ENCODE measurements around the gene SOX5. TPM values are rescaled to one million over a fixed set of nuclear protein-coding genes. Genes with fewer than 3 reads are reported as not detected.
"Not testable (repeated sequence)": the region's sequence is repeated elsewhere in the genome, so short reads cannot be mapped to it uniquely, and the experiment has no call there.

Gene SOX5
- total and polyA plus RNA-seq, 2 experiments from 2014 or later, result 14.8 to 26.4 TPM

DNA sequence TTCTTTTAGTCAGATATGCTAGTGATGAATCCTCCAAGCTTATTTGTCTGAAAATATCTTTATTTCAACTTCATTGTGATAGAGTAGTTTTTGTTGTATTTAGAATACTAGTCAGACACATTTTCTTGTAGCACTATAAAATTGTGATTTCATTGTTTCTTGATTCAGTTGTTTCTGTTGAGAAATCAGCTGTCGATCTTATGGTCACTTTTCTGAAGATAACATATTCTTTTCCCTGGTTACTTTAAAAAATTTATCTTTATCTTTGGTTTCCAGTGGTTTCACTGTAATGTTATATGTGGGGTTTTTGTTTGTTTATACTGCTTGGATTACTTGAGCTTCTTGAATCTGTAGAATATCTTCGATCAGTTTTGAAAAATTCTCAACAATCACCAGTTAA, 426.1 kb downstream of the SOX5 start:
- 96% methylated on average over 2 of the region's 2 CpGs for WGBS (ENCODE audit: low lambda C conversion rate, missing lambda C conversion rate)
- DNase-seq (ENCODE audit: low spot score), result no peak
- no peaks in the 10 kb centered on the region for H3K9me2 ChIP-seq (replicated peaks; ENCODE audit: insufficient read depth)
- no peak overlapping the region for H2AFZ ChIP-seq
- no peaks in the 10 kb centered on the region for H3K4me1 ChIP-seq (ENCODE audit: insufficient read depth)
- no peaks in the 10 kb centered on the region for H3K79me2 ChIP-seq
- no peak overlapping the region for H3K4me2 ChIP-seq
- H3K9me3 ChIP-seq (ENCODE audit: low read depth), result peaks cover 5% of the 10 kb centered on the region
- no peaks in the 10 kb centered on the region for H3K36me3 ChIP-seq (replicated peaks; ENCODE audit: insufficient read depth, low read depth)
- TF ChIP-seq, protein P1, sequence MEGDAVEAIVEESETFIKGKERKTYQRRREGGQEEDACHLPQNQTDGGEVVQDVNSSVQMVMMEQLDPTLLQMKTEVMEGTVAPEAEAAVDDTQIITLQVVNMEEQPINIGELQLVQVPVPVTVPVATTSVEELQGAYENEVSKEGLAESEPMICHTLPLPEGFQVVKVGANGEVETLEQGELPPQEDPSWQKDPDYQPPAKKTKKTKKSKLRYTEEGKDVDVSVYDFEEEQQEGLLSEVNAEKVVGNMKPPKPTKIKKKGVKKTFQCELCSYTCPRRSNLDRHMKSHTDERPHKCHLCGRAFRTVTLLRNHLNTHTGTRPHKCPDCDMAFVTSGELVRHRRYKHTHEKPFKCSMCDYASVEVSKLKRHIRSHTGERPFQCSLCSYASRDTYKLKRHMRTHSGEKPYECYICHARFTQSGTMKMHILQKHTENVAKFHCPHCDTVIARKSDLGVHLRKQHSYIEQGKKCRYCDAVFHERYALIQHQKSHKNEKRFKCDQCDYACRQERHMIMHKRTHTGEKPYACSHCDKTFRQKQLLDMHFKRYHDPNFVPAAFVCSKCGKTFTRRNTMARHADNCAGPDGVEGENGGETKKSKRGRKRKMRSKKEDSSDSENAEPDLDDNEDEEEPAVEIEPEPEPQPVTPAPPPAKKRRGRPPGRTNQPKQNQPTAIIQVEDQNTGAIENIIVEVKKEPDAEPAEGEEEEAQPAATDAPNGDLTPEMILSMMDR (IDR thresholded peaks at IDR 0.05; ENCODE audit: poor library complexity), result no peak
- no peak for TF ChIP-seq EZH2 (IDR thresholded peaks at IDR 0.05; ENCODE audit: borderline replicate concordance)
- TF ChIP-seq EZH2phosphoT487 (IDR thresholded peaks at IDR 0.05; ENCODE audit: low read depth, severe bottlenecking, unreplicated experiment), result no peak
- H3K4me3 ChIP-seq, result no peak overlapping the region
- no peaks in the 10 kb centered on the region for H4K20me1 ChIP-seq (ENCODE audit: insufficient read depth, poor library complexity, severe bottlenecking)
- H3K27me3 ChIP-seq, result no peaks in the 10 kb centered on the region
- no peak overlapping the region for H3K27ac ChIP-seq

DNA sequence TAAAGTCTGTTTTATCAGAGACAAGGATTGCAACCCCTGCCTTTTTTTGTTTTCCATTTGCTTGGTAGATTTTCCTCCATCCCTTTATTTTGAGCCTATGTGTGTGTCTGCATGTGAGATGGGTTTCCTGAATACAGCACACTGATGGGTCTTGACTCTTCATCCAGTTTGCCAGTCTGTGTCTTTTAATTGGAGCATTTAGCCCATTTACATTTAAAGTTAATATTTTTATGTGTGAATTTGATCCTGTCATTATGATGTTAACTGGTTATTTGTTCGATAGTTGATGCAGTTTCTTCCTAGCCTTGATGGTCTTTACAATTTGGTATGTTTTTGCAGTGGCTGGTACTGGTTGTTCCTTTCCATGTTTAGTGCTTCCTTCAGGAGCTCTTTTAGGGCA, 430.0 kb downstream of the SOX5 start:
- not testable (repeated sequence) for H3K4me2 ChIP-seq; H3K27me3 ChIP-seq; H2AFZ ChIP-seq; H3K36me3 ChIP-seq (replicated peaks; ENCODE audit: insufficient read depth, low read depth); DNase-seq (ENCODE audit: low spot score); H3K79me2 ChIP-seq; H3K4me3 ChIP-seq; H4K20me1 ChIP-seq (ENCODE audit: insufficient read depth, poor library complexity, severe bottlenecking); H3K4me1 ChIP-seq (ENCODE audit: insufficient read depth); H3K9me2 ChIP-seq (replicated peaks; ENCODE audit: insufficient read depth); H3K27ac ChIP-seq; H3K9me3 ChIP-seq (ENCODE audit: low read depth)
- WGBS (ENCODE audit: low lambda C conversion rate, missing lambda C conversion rate), result 79% methylated on average over 1 of the region's 1 CpG

DNA sequence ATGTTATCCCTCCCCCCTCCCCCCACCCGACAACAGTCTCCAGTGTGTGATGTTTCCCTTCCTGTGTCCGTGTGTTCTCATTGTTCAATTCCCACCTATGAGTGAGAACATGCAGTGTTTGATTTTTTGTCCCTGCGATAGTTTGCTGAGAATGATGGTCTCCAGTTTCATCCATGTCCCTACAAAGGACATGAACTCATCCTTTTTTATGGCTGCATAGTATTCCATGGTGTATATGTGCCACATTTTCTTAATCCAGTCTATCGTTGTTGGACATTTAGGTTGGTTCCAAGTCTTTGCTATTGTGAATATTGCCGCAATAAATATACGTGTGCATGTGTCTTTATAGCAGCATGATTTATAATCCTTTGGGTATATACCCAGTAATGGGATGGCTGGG, 433.7 kb downstream of the SOX5 start:
- H3K9me3 ChIP-seq (ENCODE audit: low read depth); H3K79me2 ChIP-seq; H4K20me1 ChIP-seq (ENCODE audit: insufficient read depth, poor library complexity, severe bottlenecking); H3K9me2 ChIP-seq (replicated peaks; ENCODE audit: insufficient read depth); H3K27ac ChIP-seq; H3K36me3 ChIP-seq (replicated peaks; ENCODE audit: insufficient read depth, low read depth); DNase-seq (ENCODE audit: low spot score); H3K27me3 ChIP-seq; H3K4me3 ChIP-seq; H2AFZ ChIP-seq; H3K4me2 ChIP-seq; H3K4me1 ChIP-seq (ENCODE audit: insufficient read depth): not testable (repeated sequence)
- WGBS (ENCODE audit: low lambda C conversion rate, missing lambda C conversion rate), result 80% methylated on average over 6 of the region's 6 CpGs

DNA sequence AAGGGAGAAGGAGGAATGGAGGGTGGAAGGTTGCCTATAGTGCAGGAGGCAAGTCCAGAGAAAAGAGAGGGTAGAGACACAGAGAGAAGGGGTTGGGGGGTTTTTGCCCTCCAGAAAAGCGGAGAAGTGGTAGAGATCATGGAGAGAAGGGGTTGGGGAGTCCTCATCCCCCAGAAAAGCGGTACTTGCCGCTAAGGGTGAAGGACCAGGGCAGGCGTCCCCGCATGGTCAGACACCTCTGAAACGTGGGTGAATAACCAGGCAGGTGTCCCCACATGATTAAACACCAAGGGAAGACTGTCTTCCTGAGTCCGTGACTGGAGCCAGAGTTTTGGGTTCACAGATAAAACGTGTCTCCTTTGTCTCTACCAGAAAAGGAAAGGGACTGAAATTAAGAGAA, 439.0 kb downstream of the SOX5 start:
- no peak for TF ChIP-seq EZH2 (IDR thresholded peaks at IDR 0.05; ENCODE audit: borderline replicate concordance)
- TF ChIP-seq EZH2phosphoT487 (IDR thresholded peaks at IDR 0.05; ENCODE audit: low read depth, severe bottlenecking, unreplicated experiment), result no peak
- TF ChIP-seq, protein P1 (IDR thresholded peaks at IDR 0.05; ENCODE audit: poor library complexity), result no peak
- no peak overlapping the region for H3K4me3 ChIP-seq
- no peaks in the 10 kb centered on the region for H3K27me3 ChIP-seq
- no peak for DNase-seq (ENCODE audit: low spot score)
- no peak overlapping the region for H2AFZ ChIP-seq
- WGBS (ENCODE audit: low lambda C conversion rate, missing lambda C conversion rate), result 89% methylated on average over 8 of the region's 8 CpGs
- H3K79me2 ChIP-seq, result no peaks in the 10 kb centered on the region
- H3K9me3 ChIP-seq (ENCODE audit: low read depth), result no peaks in the 10 kb centered on the region
- H3K4me2 ChIP-seq, result no peak overlapping the region
- no peaks in the 10 kb centered on the region for H4K20me1 ChIP-seq (ENCODE audit: insufficient read depth, poor library complexity, severe bottlenecking)
- no peak overlapping the region for H3K27ac ChIP-seq
- H3K9me2 ChIP-seq (replicated peaks; ENCODE audit: insufficient read depth), result no peaks in the 10 kb centered on the region
- H3K36me3 ChIP-seq (replicated peaks; ENCODE audit: insufficient read depth, low read depth), result no peaks in the 10 kb centered on the region
- H3K4me1 ChIP-seq (ENCODE audit: insufficient read depth), result no peaks in the 10 kb centered on the region

DNA sequence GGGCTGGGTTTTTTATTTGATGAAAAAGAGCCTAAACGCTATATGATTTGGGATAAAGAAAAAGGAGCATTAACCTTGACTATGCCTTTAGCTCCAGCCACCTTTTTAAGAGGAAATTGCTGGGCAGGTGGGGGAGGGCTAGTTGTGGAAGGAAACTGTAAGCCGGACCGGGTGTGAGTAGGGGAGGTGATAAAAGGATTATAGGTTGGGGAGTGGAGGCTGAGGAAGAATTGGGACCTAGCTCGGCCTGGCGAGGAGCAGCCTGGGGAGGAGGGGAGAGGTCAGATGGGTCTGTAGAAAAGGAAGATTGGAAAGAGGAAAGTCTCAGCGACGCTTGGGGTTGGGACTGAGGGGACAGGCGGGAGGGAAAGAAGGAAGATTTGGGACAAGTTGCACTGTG, 439.6 kb downstream of the SOX5 start:
- not testable (repeated sequence) for H3K27me3 ChIP-seq; H3K79me2 ChIP-seq; H3K9me2 ChIP-seq (replicated peaks; ENCODE audit: insufficient read depth); DNase-seq (ENCODE audit: low spot score); H3K4me1 ChIP-seq (ENCODE audit: insufficient read depth); H4K20me1 ChIP-seq (ENCODE audit: insufficient read depth, poor library complexity, severe bottlenecking); H3K4me2 ChIP-seq; H3K27ac ChIP-seq; H2AFZ ChIP-seq; H3K4me3 ChIP-seq; H3K9me3 ChIP-seq (ENCODE audit: low read depth); H3K36me3 ChIP-seq (replicated peaks; ENCODE audit: insufficient read depth, low read depth)
- WGBS (ENCODE audit: low lambda C conversion rate, missing lambda C conversion rate), result 72% methylated on average over 8 of the region's 8 CpGs

DNA sequence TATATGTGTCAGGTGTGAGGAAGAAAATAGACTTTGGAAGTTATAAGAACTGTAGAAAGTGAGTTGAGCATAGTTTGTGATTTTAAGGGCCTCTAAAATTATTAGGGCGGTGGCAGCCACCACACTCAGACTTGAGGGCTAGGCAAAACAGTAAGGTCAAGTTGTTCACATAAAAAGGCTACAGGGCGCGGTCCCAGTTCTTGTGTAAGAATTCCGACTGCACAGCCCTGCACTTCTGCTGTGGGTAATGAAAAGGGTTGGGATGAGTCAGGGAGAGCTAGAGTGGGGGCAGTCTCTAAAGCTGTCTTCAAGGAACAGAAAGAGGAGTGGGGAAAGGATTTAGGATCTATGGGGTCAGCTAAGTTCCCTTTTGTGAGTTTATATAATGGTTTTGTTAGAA, 441.7 kb downstream of the SOX5 start:
- H2AFZ ChIP-seq; H3K27me3 ChIP-seq; H4K20me1 ChIP-seq (ENCODE audit: insufficient read depth, poor library complexity, severe bottlenecking); H3K9me2 ChIP-seq (replicated peaks; ENCODE audit: insufficient read depth); H3K4me1 ChIP-seq (ENCODE audit: insufficient read depth); H3K4me2 ChIP-seq; H3K4me3 ChIP-seq; H3K9me3 ChIP-seq (ENCODE audit: low read depth); H3K36me3 ChIP-seq (replicated peaks; ENCODE audit: insufficient read depth, low read depth); H3K79me2 ChIP-seq; H3K27ac ChIP-seq; DNase-seq (ENCODE audit: low spot score): not testable (repeated sequence)
- WGBS (ENCODE audit: low lambda C conversion rate, missing lambda C conversion rate), result 81% methylated on average over 4 of the region's 4 CpGs

DNA sequence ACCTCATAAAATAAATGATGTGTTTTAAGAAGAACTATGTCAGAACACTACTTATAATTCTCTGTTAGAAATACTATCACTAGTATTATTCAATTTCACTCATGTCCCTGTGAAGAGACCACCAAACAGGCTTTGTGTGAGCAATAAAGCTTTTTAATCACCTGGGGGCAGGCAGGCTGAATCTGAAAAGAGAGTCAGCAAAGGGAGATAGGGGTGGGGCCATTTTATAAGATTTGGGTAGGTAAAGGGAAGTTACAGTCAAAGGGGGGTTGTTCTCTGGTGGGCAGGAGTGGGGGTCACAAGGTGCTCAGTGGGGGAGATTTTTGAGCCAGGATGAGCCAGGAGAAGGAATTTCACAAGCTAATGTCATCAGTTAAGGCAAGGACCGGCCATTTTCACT, 443.7 kb downstream of the SOX5 start:
- not testable (repeated sequence) for H3K4me3 ChIP-seq
- 67% methylated on average over 1 of the region's 1 CpG for WGBS (ENCODE audit: low lambda C conversion rate, missing lambda C conversion rate)

More for the DNA sequence above, 443.7 kb downstream of the SOX5 start:
- not testable (repeated sequence) for DNase-seq (ENCODE audit: low spot score); H3K27me3 ChIP-seq; H3K9me3 ChIP-seq (ENCODE audit: low read depth); H3K4me2 ChIP-seq; H3K79me2 ChIP-seq; H2AFZ ChIP-seq; H4K20me1 ChIP-seq (ENCODE audit: insufficient read depth, poor library complexity, severe bottlenecking); H3K36me3 ChIP-seq (replicated peaks; ENCODE audit: insufficient read depth, low read depth); H3K9me2 ChIP-seq (replicated peaks; ENCODE audit: insufficient read depth); H3K4me1 ChIP-seq (ENCODE audit: insufficient read depth); H3K27ac ChIP-seq

All from hepatocyte (in vitro differentiated cells).